ENCODE data around the gene ALDH16A1. TPM values are rescaled to one million over a fixed set of nuclear protein-coding genes. Genes with fewer than 3 reads are reported as not detected.
"Not testable (repeated sequence)": the region's sequence is repeated elsewhere in the genome, so short reads cannot be mapped to it uniquely, and the experiment has no call there.

Gene ALDH16A1
- total and polyA plus RNA-seq, 4 experiments from 2014 or later, result 28.4 to 40.1 (median 32.1) TPM

DNA sequence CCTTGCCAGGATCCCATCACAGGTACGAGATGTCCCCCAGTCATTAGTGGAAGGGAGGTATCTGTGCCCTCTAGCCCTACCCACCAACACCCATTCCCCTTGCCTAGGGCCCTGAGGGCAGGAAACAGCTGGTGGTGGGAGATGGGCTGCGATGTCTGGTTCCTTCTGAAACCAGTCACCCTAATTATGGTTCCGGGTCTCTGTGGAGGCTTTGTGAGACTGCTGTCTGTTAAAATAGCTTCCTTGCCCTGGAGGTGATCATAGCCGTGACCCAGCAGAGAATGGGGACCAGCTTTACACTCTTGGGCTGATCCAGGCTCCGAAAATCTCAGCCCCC, 5.5 kb downstream of the ALDH16A1 start:
- Histone ChIP-seq H3K9me3 (ENCODE audit: control insufficient read depth in 1 of 2, low read length in 2 of 2) (no peaks in the 10 kb centered on the region), H3K27me3 (ENCODE audit: insufficient read depth, low read length) (no peaks in the 10 kb centered on the region), H3K27ac (ENCODE audit: low read depth, low read length) (peak overlapping the region; percentile 33), H3K36me3 (ENCODE audit: insufficient read depth, low read length) (peaks cover 12% of the 10 kb centered on the region), H3K4me3 (ENCODE audit: low read length in 2 of 2) (no peak overlapping the region), H3K4me1 (ENCODE audit: insufficient read depth, low read length) (peaks cover 29% of the 10 kb centered on the region)
- Mint-ChIP-seq H3K4me1 (peaks cover 9 to 38% (median 20%) of the 10 kb centered on the region in 4 donors), H3K27me3 (no peaks in the 10 kb centered on the region), H3K27ac (peak overlapping the region; percentile 60 to 85 (median 78)), H3K4me3 (peak overlapping the region in 1 of 8 donors; percentile 41), H3K36me3 (peaks cover 15 to 18% of the 10 kb centered on the region in 2 donors), H3K9me3 (no peaks in the 10 kb centered on the region)
- DNase-seq, result no peak
- intact Hi-C loops (cut with micrococcal nuclease), result no loop called here
- ChIA-PET POLR2A (ENCODE audit: partially characterized antibody) (interaction anchor here (0.8 to 5.1 kb wide), 6 partner anchors 8 to 17 kb away, joined by 3 to 34 read pairs (median 5); no protein-coding TSS in a partner anchor), CTCF (ENCODE audit: partially characterized antibody) (interaction anchor here (1.1 to 2.8 kb wide), 3 partner anchors 11 to 20 kb away, joined by 3 to 20 read pairs (median 8); partner anchors contain the start of gene FLT3LG)

GRCh38 chr19:49459388-49459787, 6.4 kb downstream of the ALDH16A1 start:
- no peaks in the 10 kb centered on the region for H3K9me3 ChIP-seq (ENCODE audit: control insufficient read depth in 1 of 2, low read length in 2 of 2)
- intact Hi-C loops (cut with micrococcal nuclease), result no loop called here
- Mint-ChIP-seq H3K9me3 (no peaks in the 10 kb centered on the region), H3K4me3 (no peak overlapping the region), H3K27ac (peak overlapping the region in 2 of 7 donors; percentile 52 to 78), H3K27me3 (no peaks in the 10 kb centered on the region), H3K4me1 (peaks cover 7 to 30% (median 15%) of the 10 kb centered on the region in 4 donors), H3K36me3 (peaks cover 15 to 17% of the 10 kb centered on the region in 2 donors)
- no peak overlapping the region for H3K27ac ChIP-seq (ENCODE audit: low read depth, low read length)
- POLR2A ChIA-PET (ENCODE audit: partially characterized antibody), result interaction anchor here (5.1 kb wide), 1 partner anchor 10 kb away, joined by 34 read pairs; no protein-coding TSS in a partner anchor
- no peaks in the 10 kb centered on the region for H3K27me3 ChIP-seq (ENCODE audit: insufficient read depth, low read length)
- no peak overlapping the region for H3K4me3 ChIP-seq (ENCODE audit: low read length in 2 of 2)
- H3K4me1 ChIP-seq (ENCODE audit: insufficient read depth, low read length), result peaks cover 21% of the 10 kb centered on the region
- DNase-seq, result no peak
- peaks cover 16% of the 10 kb centered on the region for H3K36me3 ChIP-seq (ENCODE audit: insufficient read depth, low read length)
- CTCF ChIA-PET (ENCODE audit: partially characterized antibody), result interaction anchor here (1.5 to 2.8 kb wide), 3 partner anchors 10 to 14 kb away, joined by 4 to 20 read pairs (median 8); partner anchors contain the start of gene FLT3LG

DNA sequence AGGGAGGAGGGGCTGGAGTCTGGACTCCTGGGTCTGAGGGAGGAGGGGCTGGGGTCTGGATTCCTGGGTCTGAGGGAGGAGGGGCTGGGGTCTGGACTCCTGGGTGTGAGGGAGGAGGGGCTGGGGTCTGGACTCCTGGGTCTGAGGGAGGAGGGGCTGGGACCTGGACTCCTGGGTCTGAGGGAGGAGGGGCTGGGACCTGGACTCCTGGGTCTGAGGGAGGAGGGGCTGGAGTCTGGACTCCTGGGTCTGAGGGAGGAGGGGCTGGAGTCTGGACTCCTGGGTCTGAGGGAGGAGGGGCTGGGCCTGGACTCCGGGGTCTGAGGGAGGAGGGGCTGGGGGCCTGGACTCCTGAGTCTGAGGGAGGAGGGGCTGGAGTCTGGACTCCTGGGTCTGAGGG, 8.1 kb downstream of the ALDH16A1 start:
- peaks cover 29% of the 10 kb centered on the region for H3K36me3 ChIP-seq (ENCODE audit: insufficient read depth, low read length)
- CTCF ChIA-PET (ENCODE audit: partially characterized antibody), result interaction anchor here (1.3 kb wide), 1 partner anchor 9 kb away, joined by 4 read pairs; no protein-coding TSS in a partner anchor
- H3K27me3 ChIP-seq (ENCODE audit: insufficient read depth, low read length); H3K4me3 Mint-ChIP-seq; H3K27ac ChIP-seq (ENCODE audit: low read depth, low read length); H3K9me3 Mint-ChIP-seq; DNase-seq; POLR2A ChIA-PET (ENCODE audit: partially characterized antibody); H3K27ac Mint-ChIP-seq; H3K27me3 Mint-ChIP-seq; H3K4me3 ChIP-seq (ENCODE audit: low read length in 2 of 2); intact Hi-C loops (cut with micrococcal nuclease); H3K9me3 ChIP-seq (ENCODE audit: control insufficient read depth in 1 of 2, low read length in 2 of 2): not testable (repeated sequence)
- peaks cover 10 to 21% of the 10 kb centered on the region in 2 donors for H3K36me3 Mint-ChIP-seq
- peaks cover 5 to 22% (median 14%) of the 10 kb centered on the region in 4 donors for H3K4me1 Mint-ChIP-seq
- H3K4me1 ChIP-seq (ENCODE audit: insufficient read depth, low read length), result peaks cover 21% of the 10 kb centered on the region

DNA sequence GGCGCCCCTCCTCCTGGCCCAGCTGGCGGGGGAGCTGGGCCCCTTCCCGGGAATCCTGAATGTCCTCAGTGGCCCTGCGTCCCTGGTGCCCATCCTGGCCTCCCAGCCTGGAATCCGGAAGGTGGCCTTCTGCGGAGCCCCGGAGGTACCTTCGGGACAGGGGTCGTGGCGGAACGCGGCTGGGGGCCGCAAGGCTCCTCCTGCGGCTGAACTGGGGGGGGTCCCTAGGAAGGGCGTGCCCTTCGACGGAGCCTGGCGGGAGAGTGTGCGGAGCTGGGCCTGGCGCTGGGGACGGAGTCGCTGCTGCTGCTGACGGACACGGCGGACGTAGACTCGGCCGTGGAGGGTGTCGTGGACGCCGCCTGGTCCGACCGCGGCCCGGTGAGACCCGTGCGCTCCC, 8.6 kb downstream of the ALDH16A1 start:
- no peaks in the 10 kb centered on the region for H3K9me3 Mint-ChIP-seq
- no peak overlapping the region for H3K4me3 Mint-ChIP-seq
- POLR2A ChIA-PET (ENCODE audit: partially characterized antibody), result no interaction called here

GRCh38 chr19:49462492-49462891, 9.5 kb downstream of the ALDH16A1 start:
- no peak for DNase-seq
- Mint-ChIP-seq H3K4me3 (no peak overlapping the region), H3K4me1 (peaks cover 3 to 15% (median 9%) of the 10 kb centered on the region in 4 donors), H3K36me3 (peaks cover 3 to 19% of the 10 kb centered on the region in 2 donors), H3K27me3 (no peaks in the 10 kb centered on the region), H3K9me3 (no peaks in the 10 kb centered on the region), H3K27ac (peak overlapping the region in 6 of 7 donors; percentile 51 to 77 (median 67))
- Histone ChIP-seq H3K27ac (ENCODE audit: low read depth, low read length) (no peak overlapping the region), H3K4me1 (ENCODE audit: insufficient read depth, low read length) (peaks cover 30% of the 10 kb centered on the region), H3K9me3 (ENCODE audit: control insufficient read depth in 1 of 2, low read length in 2 of 2) (no peaks in the 10 kb centered on the region), H3K27me3 (ENCODE audit: insufficient read depth, low read length) (no peaks in the 10 kb centered on the region), H3K36me3 (ENCODE audit: insufficient read depth, low read length) (peaks cover 29% of the 10 kb centered on the region), H3K4me3 (ENCODE audit: low read length in 2 of 2) (no peak overlapping the region)
- POLR2A ChIA-PET (ENCODE audit: partially characterized antibody), result no interaction called here
- intact Hi-C loops (cut with micrococcal nuclease), result no loop called here
- CTCF ChIA-PET (ENCODE audit: partially characterized antibody), result interaction anchor here (1.3 kb wide), 1 partner anchor 8 kb away, joined by 4 read pairs; no protein-coding TSS in a partner anchor

More for the DNA sequence above, 8.6 kb downstream of the ALDH16A1 start:
- no peaks in the 10 kb centered on the region for H3K27me3 Mint-ChIP-seq
- H3K36me3 Mint-ChIP-seq, result peaks cover 7 to 21% of the 10 kb centered on the region in 2 donors
- H3K27ac ChIP-seq (ENCODE audit: low read depth, low read length), result no peak overlapping the region
- H3K27ac Mint-ChIP-seq, result no peak overlapping the region
- H3K9me3 ChIP-seq (ENCODE audit: control insufficient read depth in 1 of 2, low read length in 2 of 2), result no peaks in the 10 kb centered on the region
- no peak for DNase-seq
- H3K36me3 ChIP-seq (ENCODE audit: insufficient read depth, low read length), result peaks cover 29% of the 10 kb centered on the region
- H3K4me1 ChIP-seq (ENCODE audit: insufficient read depth, low read length), result peaks cover 22% of the 10 kb centered on the region
- CTCF ChIA-PET (ENCODE audit: partially characterized antibody), result interaction anchor here (1.3 kb wide), 1 partner anchor 9 kb away, joined by 4 read pairs; no protein-coding TSS in a partner anchor
- H3K4me3 ChIP-seq (ENCODE audit: low read length in 2 of 2), result no peak overlapping the region
- no peaks in the 10 kb centered on the region for H3K27me3 ChIP-seq (ENCODE audit: insufficient read depth, low read length)
- intact Hi-C loops (cut with micrococcal nuclease), result no loop called here
- H3K4me1 Mint-ChIP-seq, result peaks cover 5 to 20% (median 12%) of the 10 kb centered on the region in 4 donors

GRCh38 chr19:49463960-49464740, 11.1 kb downstream of the ALDH16A1 start:
- H3K36me3 Mint-ChIP-seq, result peaks cover 7 to 23% of the 10 kb centered on the region in 2 donors
- peaks cover 0 to 1% (median 0%) of the 10 kb centered on the region in 8 donors for H3K9me3 Mint-ChIP-seq
- POLR2A ChIA-PET (ENCODE audit: partially characterized antibody), result interaction anchor here (1.0 to 3.7 kb wide), 4 partner anchors 10 to 31 kb away, joined by 3 to 34 read pairs (median 3); partner anchors contain the start of genes ALDH16A1, FLT3LG and PIH1D1
- no peaks in the 10 kb centered on the region for H3K27me3 ChIP-seq (ENCODE audit: insufficient read depth, low read length)
- intact Hi-C loops (cut with micrococcal nuclease), result no loop called here
- H3K4me3 ChIP-seq (ENCODE audit: low read length in 2 of 2), result no peak overlapping the region
- no peaks in the 10 kb centered on the region for H3K9me3 ChIP-seq (ENCODE audit: control insufficient read depth in 1 of 2, low read length in 2 of 2)
- peak overlapping the region in 4 of 7 donors; percentile 52 to 87 (median 67) for H3K27ac Mint-ChIP-seq
- H3K4me1 ChIP-seq (ENCODE audit: insufficient read depth, low read length), result peaks cover 29% of the 10 kb centered on the region
- peak overlapping the region in 1 of 8 donors; percentile 20 for H3K4me3 Mint-ChIP-seq
- no peak for DNase-seq
- peaks cover 8 to 18% (median 11%) of the 10 kb centered on the region in 4 donors for H3K4me1 Mint-ChIP-seq
- CTCF ChIA-PET (ENCODE audit: partially characterized antibody), result no interaction called here
- no peak overlapping the region for H3K27ac ChIP-seq (ENCODE audit: low read depth, low read length)
- no peaks in the 10 kb centered on the region for H3K27me3 Mint-ChIP-seq
- peaks cover 27% of the 10 kb centered on the region for H3K36me3 ChIP-seq (ENCODE audit: insufficient read depth, low read length)

DNA sequence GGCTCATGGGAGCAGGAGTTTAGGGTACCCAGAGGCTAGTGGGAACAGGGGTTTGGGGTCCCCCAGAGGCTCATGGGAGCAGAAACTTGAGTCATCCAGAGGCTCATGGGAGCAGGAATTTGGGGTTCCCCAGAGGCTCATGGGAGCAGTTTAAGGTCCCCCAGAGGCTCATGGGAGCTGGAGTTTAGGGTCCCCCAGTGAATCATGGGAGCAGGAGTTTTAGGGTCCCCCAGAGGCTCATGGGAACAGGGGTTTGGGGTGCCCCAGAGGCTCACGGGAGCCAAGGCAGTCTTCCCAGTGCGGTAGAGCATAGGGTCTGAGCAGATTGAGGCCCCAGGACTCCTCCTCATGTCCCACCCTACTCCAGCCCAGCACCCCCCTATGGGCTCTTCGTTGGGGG, 12.3 kb downstream of the ALDH16A1 start:
- peaks cover 14 to 27% (median 20%) of the 10 kb centered on the region in 4 donors for H3K4me1 Mint-ChIP-seq
- peak overlapping the region; percentile 35 to 90 (median 78) for H3K27ac Mint-ChIP-seq
- no peaks in the 10 kb centered on the region for H3K9me3 ChIP-seq (ENCODE audit: control insufficient read depth in 1 of 2, low read length in 2 of 2)
- H3K27me3 Mint-ChIP-seq, result no peaks in the 10 kb centered on the region
- H3K27me3 ChIP-seq (ENCODE audit: insufficient read depth, low read length), result no peaks in the 10 kb centered on the region
- ChIA-PET CTCF (ENCODE audit: partially characterized antibody) (interaction anchor here (0.9 kb wide), 1 partner anchor 10 kb away, joined by 3 read pairs; no protein-coding TSS in a partner anchor), POLR2A (ENCODE audit: partially characterized antibody) (interaction anchor here (1.0 to 3.7 kb wide), 7 partner anchors 8 to 34 kb away, joined by 3 to 34 read pairs (median 3); partner anchors contain the start of genes ALDH16A1, FLT3LG, PIH1D1 and RPL13A)
- H3K27ac ChIP-seq (ENCODE audit: low read depth, low read length), result peak overlapping the region; percentile 35
- no peak for DNase-seq
- H3K36me3 ChIP-seq (ENCODE audit: insufficient read depth, low read length), result peaks cover 20% of the 10 kb centered on the region
- peaks cover 37% of the 10 kb centered on the region for H3K4me1 ChIP-seq (ENCODE audit: insufficient read depth, low read length)
- H3K4me3 ChIP-seq (ENCODE audit: low read length in 2 of 2), result no peak overlapping the region
- peaks cover 0 to 3% (median 0%) of the 10 kb centered on the region in 8 donors for H3K9me3 Mint-ChIP-seq
- intact Hi-C loops (cut with micrococcal nuclease), result no loop called here
- H3K36me3 Mint-ChIP-seq, result peaks cover 4 to 14% of the 10 kb centered on the region in 2 donors
- peak overlapping the region in 1 of 8 donors; percentile 10 for H3K4me3 Mint-ChIP-seq

Data from CD4-positive, alpha-beta memory T cell (primary cell).